ENCODE measurements around the gene SMG1.

SMG1 gene

DNA sequence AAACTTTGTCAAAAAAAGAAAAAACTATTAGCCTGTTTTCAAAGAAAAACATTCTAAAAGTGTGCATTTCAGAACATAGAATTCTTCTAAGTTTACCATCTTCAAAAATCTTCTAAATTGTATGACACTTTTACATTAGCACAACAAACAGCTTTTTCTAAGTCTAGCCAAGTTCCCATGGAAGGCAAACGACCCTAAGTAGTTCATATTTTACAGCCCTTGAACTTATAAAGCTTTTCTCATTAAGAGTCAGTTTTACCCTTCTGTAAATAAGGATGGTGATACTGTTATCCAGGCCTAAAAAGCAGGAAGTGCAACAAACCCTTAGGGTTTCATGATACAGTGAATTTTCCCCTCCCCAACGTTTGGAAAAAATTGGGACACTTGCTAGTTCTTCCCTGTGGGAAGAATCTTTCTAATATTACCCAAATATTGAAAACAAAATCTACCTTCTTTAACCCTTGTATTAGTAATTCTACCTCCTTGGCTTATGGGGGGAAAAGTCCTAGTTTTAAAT, 120.9 kb downstream of the SMG1 start:
- DNase-seq (ENCODE audit: low read depth, low spot score), result no peak
- no peak overlapping the region for H3K4me3 ChIP-seq (ENCODE audit: low read length)

DNA sequence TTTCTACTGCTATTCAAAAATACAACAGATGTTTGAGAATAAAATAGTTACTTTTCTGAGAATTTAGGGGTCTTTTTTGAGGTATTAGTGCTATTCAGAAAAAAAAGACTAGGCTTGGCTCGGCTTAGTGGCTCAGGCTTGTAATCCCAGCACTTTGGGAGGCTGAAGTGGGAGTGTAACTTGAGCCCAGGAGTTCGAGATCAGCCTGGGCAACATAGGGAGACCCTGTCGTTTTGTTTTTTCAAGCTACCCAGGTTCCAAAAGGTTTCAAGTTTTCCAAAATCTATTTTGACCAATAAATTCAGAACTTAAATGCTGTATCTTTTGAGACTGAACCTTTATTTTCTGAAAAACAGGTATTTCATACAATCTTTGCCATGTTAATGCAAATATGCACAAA, 121.7 kb downstream of the SMG1 start:
- no peak overlapping the region for H3K4me3 ChIP-seq (ENCODE audit: low read length)
- no peak for DNase-seq (ENCODE audit: low read depth, low spot score)

- no peak for DNase-seq (ENCODE audit: low read depth, low spot score)
- H3K4me3 ChIP-seq (ENCODE audit: low read length), result peak overlapping the region; percentile 15
Observed at GRCh38 chr16:18803569-18804462, 122.4 kb downstream of the SMG1 start.

DNA sequence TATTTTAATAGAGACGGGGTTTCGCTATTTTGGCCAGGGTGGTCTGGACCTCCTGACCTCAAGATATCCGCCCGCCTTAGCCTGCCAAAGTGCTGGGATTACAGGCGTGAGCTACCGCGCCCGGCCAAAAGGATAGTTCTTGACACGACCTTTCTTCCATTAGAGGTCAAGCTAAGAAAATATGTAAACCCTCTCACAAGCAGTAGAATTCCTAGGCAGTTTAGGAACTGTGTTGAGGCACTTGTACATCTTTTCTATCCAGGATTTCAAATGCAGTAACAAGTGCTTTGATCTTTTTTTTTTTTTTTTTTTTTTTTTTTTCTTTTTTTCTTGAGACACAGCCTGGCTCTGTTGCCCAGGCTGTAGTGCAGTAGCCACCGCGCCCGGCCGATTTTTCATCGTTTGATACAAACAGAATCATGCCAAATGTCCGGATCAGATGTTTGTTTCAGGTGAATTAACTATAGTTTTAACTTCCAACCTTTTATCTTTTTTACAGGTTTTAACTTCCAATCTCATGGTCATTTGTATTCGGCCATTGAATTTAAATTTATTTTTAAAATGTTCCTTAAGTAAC, 123.4 kb downstream of the SMG1 start:
- no peak overlapping the region for H3K4me3 ChIP-seq (ENCODE audit: low read length)
- DNase-seq (ENCODE audit: low read depth, low spot score), result no peak

DNA sequence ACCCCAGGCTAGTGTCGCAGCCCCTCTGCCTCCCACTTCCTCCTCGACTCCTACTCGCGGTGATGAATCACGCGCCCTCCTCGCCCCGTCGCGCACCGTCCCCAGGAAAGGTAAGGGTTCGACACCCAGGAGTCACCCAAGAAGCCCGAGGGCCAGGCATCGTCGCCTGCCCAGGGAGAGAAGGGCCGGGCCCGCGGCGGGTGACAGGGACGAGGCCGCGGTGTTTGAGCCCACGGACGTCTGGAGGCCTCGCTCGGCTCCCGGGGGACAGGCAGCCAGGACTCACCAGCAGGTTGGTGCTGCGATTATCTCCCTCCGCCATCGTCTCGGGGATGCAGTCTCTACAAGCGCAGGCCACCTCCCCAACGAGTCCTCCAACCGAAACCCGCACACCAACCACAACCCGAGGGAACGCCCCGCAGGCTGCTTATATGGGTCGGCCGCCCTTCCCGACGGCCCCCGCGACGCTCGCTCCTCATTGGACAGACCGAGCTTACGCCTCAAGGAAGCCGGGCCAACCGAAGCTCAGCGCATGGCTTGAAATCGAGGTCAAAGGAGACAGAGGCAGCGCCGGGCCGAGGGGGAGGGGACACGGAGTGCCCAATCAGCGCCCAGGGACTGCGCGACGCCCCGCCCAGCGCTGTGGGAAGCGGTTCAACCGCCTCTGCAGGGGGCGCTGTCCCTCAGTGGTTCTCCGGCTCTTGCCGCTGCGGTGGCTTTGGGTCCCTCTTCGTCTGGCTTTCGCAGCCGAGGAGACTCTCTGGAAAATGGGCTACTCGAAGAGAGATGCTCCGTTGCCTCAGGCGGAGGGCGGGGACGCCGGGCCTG, 124.8 kb downstream of the SMG1 start, which contains the start of gene ARL6IP1:
ARL6IP1 (minus strand) TSS at position 405 of the 828 bp plus-strand sequence; CDS start at position 322, 83 bp downstream.
- H3K4me3 ChIP-seq (ENCODE audit: low read length), result peak within 1 kb of the TSS; percentile 90

GRCh38 chr16:18800775-18801144, 125.4 kb downstream of the SMG1 start:
- peak overlapping the region; percentile 90 for H3K4me3 ChIP-seq (ENCODE audit: low read length)
- no peak for DNase-seq (ENCODE audit: low read depth, low spot score)

More for the DNA sequence above, 124.8 kb downstream of the SMG1 start, which contains the start of gene ARL6IP1:
- DNase-seq (ENCODE audit: low read depth, low spot score), result peak; percentile 99

GRCh38 chr16:18800293-18800692, 125.9 kb downstream of the SMG1 start:
- H3K4me3 ChIP-seq (ENCODE audit: low read length), result peak overlapping the region; percentile 90
- no peak for DNase-seq (ENCODE audit: low read depth, low spot score)

- no peak for DNase-seq (ENCODE audit: low read depth, low spot score)
- H3K4me3 ChIP-seq (ENCODE audit: low read length), result no peak overlapping the region
Observed at GRCh38 chr16:18799500-18799899, 126.7 kb downstream of the SMG1 start.

DNA sequence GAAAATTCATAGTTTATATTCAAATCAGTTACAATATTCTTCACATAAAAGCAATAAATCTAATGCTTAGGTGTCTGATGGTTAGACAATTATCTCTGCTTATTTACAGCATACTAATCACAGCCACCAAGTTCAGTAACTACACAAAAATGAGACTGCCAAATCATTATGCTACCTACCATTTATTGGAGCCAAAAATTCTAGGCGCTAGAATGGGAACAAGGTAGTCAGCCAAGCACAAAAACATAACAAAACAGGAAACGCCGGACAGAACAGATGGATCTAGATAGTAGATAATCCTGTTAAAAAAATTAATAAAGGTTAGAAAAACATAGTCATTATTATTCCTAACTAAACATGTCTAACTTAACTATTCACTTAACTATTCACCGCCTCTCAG, 128.5 kb downstream of the SMG1 start:
- H3K4me3 ChIP-seq (ENCODE audit: low read length), result no peak overlapping the region
- DNase-seq (ENCODE audit: low read depth, low spot score), result no peak

GRCh38 chr16:18796377-18796776, 129.8 kb downstream of the SMG1 start:
- H3K4me3 ChIP-seq (ENCODE audit: low read length), result no peak overlapping the region
- DNase-seq (ENCODE audit: low read depth, low spot score), result no peak

DNA sequence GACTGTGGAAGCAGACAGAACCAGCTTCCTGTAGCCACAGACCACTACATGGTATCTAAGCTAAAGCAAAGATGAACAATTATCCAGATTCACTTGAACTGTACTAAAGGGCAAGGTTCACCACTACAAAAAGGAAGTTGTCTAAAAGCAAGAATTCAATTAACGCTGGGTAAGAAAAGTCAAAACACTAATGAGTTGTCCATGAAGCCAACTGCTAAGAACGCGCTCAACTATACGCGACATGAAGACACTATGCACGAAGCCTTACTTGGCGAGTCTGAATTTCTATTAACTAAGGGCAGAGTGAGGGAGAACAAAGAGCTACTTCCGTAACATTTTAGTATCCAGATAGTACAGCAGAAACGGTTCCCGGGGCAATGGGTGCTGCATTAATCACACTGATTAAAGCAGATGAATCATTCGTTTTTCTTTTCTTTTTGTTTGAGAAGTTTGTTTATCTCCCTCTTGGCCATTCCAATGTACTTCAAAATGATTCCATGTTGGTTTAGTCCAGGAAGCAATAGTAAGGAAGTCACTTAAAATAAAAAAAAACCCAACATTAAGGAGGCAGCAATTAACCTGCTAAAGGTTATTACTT, 133.3 kb downstream of the SMG1 start:
- no peak for DNase-seq (ENCODE audit: low read depth, low spot score)

GRCh38 chr16:18789850-18790706, 136.1 kb downstream of the SMG1 start, which contains the start of gene RPS15A:
TSS of gene RPS15A (minus strand) at chr16:18790334. CDS start at chr16:18789113, 1,221 bp downstream.
- H3K4me3 ChIP-seq (ENCODE audit: low read length), result peak within 1 kb of the TSS; percentile 81
- DNase-seq (ENCODE audit: low read depth, low spot score), result peak; percentile 98

More for the DNA sequence above, 133.3 kb downstream of the SMG1 start:
- no peak overlapping the region for H3K4me3 ChIP-seq (ENCODE audit: low read length)

DNA sequence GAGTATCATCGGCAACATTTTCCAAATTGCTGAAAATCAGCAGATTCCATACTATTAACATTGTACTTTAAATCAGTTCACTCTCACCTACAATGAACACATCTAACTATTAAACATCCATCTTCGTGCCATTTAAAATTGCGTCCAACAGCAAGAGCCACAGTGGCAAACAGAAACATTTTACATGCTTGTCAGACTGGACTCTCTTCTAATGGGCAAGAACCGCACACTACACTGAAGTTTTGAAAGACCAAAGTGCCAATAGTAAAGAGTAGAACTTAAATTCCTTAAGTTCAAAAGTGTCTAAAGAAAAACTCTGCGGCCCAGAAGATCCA, 136.7 kb downstream of the SMG1 start:
- peak overlapping the region; percentile 81 for H3K4me3 ChIP-seq (ENCODE audit: low read length)
- DNase-seq (ENCODE audit: low read depth, low spot score), result no peak

GRCh38 chr16:18788828-18789514, 137.2 kb downstream of the SMG1 start:
- H3K4me3 ChIP-seq (ENCODE audit: low read length), result peak overlapping the region; percentile 81
- DNase-seq (ENCODE audit: low read depth, low spot score), result no peak

DNA sequence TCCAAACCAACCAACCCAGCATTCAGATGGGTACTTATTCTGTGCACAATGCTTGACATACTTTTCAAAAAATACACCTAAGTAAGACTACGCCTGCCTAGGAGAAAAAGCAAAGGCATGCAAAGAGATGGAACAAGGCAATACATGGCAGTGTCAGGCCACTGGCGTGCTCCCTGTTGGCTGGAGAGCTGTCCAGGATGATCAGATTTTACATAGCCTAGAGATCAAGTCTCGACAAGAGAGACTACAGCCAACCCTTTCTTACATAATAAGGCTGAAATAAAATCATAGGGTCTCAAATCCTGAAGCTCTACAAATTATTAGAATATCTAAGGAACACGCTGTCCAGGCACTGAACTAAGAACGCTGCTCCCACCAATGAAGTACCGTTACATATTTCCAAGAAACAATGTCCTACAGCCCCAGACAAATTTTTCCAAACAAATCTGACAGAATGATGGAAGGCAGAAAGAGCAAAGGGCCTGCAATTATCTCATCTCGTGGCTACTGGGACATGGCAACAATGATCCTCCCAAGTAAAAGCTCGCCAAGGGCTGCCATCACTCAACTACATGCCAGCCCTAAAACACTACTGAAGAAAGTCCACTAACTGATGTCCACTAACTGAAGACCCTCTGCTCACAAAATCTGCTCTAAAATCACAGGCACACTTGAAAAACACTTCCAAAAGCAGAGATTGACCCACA, 141.1 kb downstream of the SMG1 start:
- no peak for DNase-seq (ENCODE audit: low read depth, low spot score)
- no peak overlapping the region for H3K4me3 ChIP-seq (ENCODE audit: low read length)

DNA sequence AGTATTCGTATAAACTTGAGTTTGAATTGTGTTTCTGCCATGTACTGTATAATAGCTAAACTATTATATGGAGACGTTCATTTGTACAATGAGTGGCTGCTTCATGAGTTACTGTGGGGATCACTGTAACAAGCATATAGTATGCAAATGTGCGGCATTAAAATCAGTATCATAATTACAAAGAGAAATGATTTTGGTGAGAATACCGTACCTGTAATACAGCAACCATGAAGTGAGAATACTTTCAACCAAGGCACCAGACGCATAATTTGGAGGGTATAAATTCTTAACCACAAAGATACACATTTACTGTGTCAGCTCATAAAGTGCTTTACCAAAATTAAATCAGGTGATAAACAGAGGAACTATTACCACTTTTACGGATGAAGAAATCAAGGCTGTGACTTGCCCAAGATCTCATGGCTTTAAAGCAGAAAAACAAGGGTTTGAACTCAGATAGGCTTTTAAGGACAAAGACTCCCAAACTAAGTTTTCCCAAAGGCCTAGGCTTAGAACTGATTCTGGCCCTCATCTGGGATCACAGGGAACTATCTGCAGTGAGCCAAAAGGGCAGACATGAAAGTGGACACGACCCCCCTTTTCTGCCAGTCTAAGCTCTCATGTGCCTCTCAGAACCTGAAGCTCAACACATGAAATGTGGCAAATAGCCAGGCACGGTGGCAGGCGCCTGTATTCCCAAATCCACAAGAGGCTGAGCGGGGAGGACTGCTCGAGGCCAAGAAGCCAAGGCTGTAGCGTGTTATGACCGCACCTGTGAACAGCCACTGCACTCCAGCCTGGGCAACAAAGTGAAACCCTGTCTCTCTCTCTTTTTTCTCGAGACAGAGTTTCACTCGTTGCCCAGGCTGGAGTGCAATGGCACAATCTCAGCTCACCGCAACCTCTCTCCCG, 142.5 kb downstream of the SMG1 start:
- no peak overlapping the region for H3K4me3 ChIP-seq (ENCODE audit: low read length)
- DNase-seq (ENCODE audit: low read depth, low spot score), result no peak

All from Jurkat, Clone E6-1 (cell line).